Naive B cell (primary cell): ENCODE data around the gene TRAIP. TPM values are rescaled to one million over a fixed set of nuclear protein-coding genes. Genes with fewer than 3 reads are reported as not detected.
A peak's percentile ranks its signal among the peaks of the same experiment; 100 is the strongest.

ENCODE experiments used
- ATAC-seq, 2 donors: fragments of 150-1000 bp; cut with Tn5 transposase; 2 replicates each; pipeline ENCODE4 v1.10.0; 2021; ENCODE audit warnings: low read depth in 2 of 2, mild to moderate bottlenecking in 2 of 2, moderate library complexity in 2 of 2
- DNase-seq: peaks from one replicate; pipeline ENCODE4 v3.0.0; 2022
- H3K27ac Mint-ChIP-seq, 6 donors: one replicate each; pipeline ENCODE4 v1.8.0; 2020 to 2022; ENCODE audit warnings: mild to moderate bottlenecking in 6 of 6, mixed read lengths in 6 of 6, moderate library complexity in 5 of 6, inconsistent platforms in 2 of 6
- H3K27me3 Mint-ChIP-seq, 3 donors: one replicate each; pipeline ENCODE4 v1.8.0; 2021 to 2022; ENCODE audit warnings: mixed read lengths in 3 of 3, mild to moderate bottlenecking in 1 of 3
- H3K36me3 Mint-ChIP-seq, 2 donors: one replicate each; pipeline ENCODE4 v1.8.0; 2020 to 2022; ENCODE audit warnings: mixed read lengths in 2 of 2, inconsistent platforms in 1 of 2, mild to moderate bottlenecking in 1 of 2
- H3K4me1 Mint-ChIP-seq, 3 donors: one replicate each; pipeline ENCODE4 v1.8.0; 2020 to 2022; ENCODE audit warnings: mixed read lengths in 3 of 3, inconsistent platforms in 1 of 3, mild to moderate bottlenecking in 1 of 3, moderate library complexity in 1 of 3
- H3K4me3 Mint-ChIP-seq, 8 donors: one replicate each; pipeline ENCODE4 v1.8.0; 2020 to 2022; ENCODE audit warnings: mild to moderate bottlenecking in 8 of 8, mixed read lengths in 8 of 8, moderate library complexity in 8 of 8, inconsistent platforms in 2 of 8
- H3K9me3 Mint-ChIP-seq, 7 donors: one replicate each; pipeline ENCODE4 v1.8.0; 2020 to 2022; ENCODE audit warnings: mixed read lengths in 7 of 7, mild to moderate bottlenecking in 5 of 7, inconsistent platforms in 2 of 7, moderate library complexity in 1 of 7
- polyA plus RNA-seq, 6 donors: library from polyadenylated mRNA; unstranded; fragments of 300-500 nt; fragmentation: Illumina TruSeq; gene quantifications; one replicate each; pipeline ENCODE4 v1.2.3, GENCODE V29; 2021; ENCODE audit warnings: low read depth in 6 of 6

TRAIP gene
- polyA plus RNA-seq, 6 donors from 2014 or later = 2.2 to 4.6 (median 3.8) TPM

DNA sequence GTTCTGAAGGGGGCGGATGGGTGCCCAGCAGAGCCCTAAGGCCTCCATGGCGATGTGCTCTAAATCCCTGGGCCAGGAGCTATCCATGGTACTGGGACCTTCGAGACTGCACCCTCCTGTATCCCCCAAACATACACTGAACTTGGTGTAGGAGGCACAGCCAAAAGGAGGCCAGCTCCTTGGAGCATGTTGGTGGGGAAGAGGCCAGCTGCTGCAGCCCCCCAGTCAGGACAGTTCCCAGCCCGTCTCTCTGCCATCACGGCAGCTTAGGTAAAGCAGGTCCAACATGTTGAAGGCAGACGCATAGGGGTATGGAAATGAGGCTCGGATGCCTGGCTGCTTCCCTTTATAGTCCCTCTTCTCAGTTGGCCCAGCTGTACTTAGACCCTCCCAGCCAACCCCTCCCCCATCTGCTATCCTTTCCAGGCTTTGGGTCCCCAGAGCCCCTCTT lies 11.5 kb upstream of the TRAIP start:
- ATAC-seq (no peak), DNase-seq (no peak)
- peaks cover 32 to 85% (median 58%) of the 10 kb centered on the region in 3 donors for H3K27me3 Mint-ChIP-seq
- H3K4me1 Mint-ChIP-seq = peaks cover 0 to 7% (median 0%) of the 10 kb centered on the region in 3 donors
- H3K36me3 Mint-ChIP-seq = no peaks in the 10 kb centered on the region
- peaks cover 0 to 1% (median 0%) of the 10 kb centered on the region in 7 donors for H3K9me3 Mint-ChIP-seq
- no peak overlapping the region for H3K27ac Mint-ChIP-seq
- peak overlapping the region in 3 of 8 donors; percentile 19 to 51 (median 20) for H3K4me3 Mint-ChIP-seq

DNA sequence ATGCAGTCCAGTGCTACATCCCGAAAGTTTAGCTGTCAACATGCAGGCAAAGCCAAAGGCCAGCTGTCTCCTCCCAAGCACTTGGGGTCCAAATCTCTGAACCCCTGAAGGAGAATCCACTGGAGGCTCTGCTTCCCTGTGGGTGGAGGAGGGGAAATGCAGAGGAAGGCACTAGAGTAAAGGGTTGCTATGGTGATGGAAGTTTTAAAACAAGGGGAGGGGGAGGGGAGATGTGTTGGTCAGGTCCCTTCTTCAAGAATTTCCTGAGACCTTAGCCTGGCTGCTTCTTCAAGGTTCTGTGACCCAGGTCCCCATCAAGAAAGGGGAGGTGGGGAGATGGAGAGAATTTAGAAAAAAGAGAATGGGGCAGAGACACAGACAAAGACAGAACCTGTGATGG lies 11.0 kb upstream of the TRAIP start:
- peaks cover 0 to 1% (median 0%) of the 10 kb centered on the region in 7 donors for H3K9me3 Mint-ChIP-seq
- H3K36me3 Mint-ChIP-seq = no peaks in the 10 kb centered on the region
- DNase-seq (no peak), ATAC-seq (no peak)
- no peak overlapping the region for H3K4me3 Mint-ChIP-seq
- peak overlapping the region in 1 of 6 donors; percentile 38 for H3K27ac Mint-ChIP-seq
- peaks cover 35 to 87% (median 61%) of the 10 kb centered on the region in 3 donors for H3K27me3 Mint-ChIP-seq
- peaks cover 0 to 7% (median 0%) of the 10 kb centered on the region in 3 donors for H3K4me1 Mint-ChIP-seq

DNA sequence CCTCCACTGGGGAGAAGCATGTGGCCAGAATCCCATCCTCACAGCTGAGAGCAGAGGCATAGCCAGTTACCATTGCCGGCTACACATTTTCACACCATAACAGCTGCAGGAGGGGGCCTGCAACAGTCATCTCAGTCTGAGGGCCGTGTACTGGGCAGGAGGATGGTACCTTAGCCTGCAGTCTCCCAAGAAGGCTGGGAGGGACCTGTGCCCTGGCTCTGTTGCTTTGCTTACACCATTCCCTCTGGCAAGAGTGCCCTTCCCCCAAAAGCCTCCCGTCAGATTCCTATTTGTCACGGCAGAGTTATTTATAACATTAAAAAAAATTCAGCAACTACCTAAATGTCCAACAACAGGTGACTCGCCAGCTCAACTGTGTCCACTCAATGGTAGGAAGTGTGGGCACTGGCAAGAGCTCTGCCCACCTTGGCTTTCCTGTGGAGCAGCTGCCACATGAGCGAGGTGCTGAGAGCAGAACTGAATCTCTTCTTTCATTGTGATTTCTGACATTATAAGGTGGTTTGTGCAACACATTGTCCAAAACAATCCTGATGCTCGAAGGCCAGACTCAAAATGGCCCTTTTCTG lies 8.9 kb upstream of the TRAIP start:
- peaks cover 0 to 7% (median 4%) of the 10 kb centered on the region in 3 donors for H3K4me1 Mint-ChIP-seq
- ATAC-seq (no peak), DNase-seq (no peak)
- peaks cover 0 to 1% (median 0%) of the 10 kb centered on the region in 7 donors for H3K9me3 Mint-ChIP-seq
- no peaks in the 10 kb centered on the region for H3K36me3 Mint-ChIP-seq
- no peak overlapping the region for H3K27ac Mint-ChIP-seq
- H3K27me3 Mint-ChIP-seq = peaks cover 31 to 71% (median 54%) of the 10 kb centered on the region in 3 donors
- no peak overlapping the region for H3K4me3 Mint-ChIP-seq

DNA sequence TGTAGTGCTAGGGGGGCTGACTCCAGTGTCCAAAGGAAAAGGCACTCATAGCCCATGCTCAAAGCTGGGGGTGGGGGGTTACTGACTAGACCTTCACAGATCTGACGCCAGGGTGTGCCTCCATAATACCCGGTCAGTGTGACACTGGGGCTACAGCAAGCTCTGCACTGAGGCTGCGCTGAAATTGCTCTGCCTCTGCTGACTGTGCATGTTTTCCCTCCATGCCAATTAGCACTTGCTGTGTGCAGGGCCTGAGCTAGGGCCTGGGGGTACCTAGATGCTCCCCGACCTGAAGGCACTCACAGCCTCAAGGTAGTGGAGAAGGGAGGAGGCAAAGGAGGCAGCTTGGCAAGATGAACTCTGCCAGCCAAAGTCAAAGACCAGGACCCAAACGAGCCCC lies 8.1 kb upstream of the TRAIP start:
- peaks cover 28 to 68% (median 54%) of the 10 kb centered on the region in 3 donors for H3K27me3 Mint-ChIP-seq
- no peak overlapping the region for H3K4me3 Mint-ChIP-seq
- H3K27ac Mint-ChIP-seq = no peak overlapping the region
- H3K36me3 Mint-ChIP-seq = no peaks in the 10 kb centered on the region
- no peak for ATAC-seq
- H3K9me3 Mint-ChIP-seq = peaks cover 0 to 1% (median 0%) of the 10 kb centered on the region in 7 donors
- H3K4me1 Mint-ChIP-seq = peaks cover 0 to 7% (median 4%) of the 10 kb centered on the region in 3 donors
- DNase-seq = no peak

DNA sequence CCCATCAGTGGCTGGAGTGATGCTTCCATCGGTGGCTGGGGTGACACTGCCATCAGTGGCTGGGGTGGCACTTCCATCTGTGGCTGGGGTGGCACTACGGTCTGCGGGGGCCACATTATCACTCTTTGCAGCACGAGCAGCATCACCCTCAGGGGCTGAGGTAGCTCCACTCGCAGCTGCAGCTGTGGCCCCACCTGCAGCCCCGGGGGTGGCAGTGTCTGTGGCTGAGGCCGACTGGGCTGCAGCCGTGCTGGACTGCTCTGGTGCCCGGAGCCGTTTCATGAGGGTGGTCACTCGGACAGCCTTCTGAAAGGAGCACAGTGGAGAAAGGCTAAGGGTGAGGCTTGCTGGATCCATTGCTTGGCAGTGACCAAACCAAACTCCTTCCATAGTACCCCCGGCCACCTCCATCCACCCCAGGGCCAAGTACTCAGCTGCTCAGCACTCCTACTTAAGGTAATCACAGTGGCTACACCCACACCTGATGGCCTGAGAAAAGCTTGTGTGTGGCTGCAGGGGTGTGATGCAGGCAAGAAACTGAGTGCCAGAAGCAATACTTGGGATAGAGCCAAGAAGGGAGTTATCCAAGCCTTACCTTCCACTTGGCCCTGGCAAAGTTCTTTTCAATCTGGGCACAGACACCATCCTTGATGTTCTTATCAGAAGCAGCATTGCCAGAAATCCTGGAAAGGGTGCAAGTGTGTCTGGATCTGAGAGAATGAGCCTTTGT lies 3.4 kb upstream of the TRAIP start:
- peak overlapping the region in 1 of 8 donors; percentile 55 for H3K4me3 Mint-ChIP-seq
- no peaks in the 10 kb centered on the region for H3K9me3 Mint-ChIP-seq
- no peaks in the 10 kb centered on the region for H3K36me3 Mint-ChIP-seq
- no peak for ATAC-seq
- H3K4me1 Mint-ChIP-seq = peaks cover 0 to 19% (median 16%) of the 10 kb centered on the region in 3 donors
- no peak for DNase-seq
- H3K27me3 Mint-ChIP-seq = peaks cover 13 to 26% (median 16%) of the 10 kb centered on the region in 3 donors
- H3K27ac Mint-ChIP-seq = no peak overlapping the region

DNA sequence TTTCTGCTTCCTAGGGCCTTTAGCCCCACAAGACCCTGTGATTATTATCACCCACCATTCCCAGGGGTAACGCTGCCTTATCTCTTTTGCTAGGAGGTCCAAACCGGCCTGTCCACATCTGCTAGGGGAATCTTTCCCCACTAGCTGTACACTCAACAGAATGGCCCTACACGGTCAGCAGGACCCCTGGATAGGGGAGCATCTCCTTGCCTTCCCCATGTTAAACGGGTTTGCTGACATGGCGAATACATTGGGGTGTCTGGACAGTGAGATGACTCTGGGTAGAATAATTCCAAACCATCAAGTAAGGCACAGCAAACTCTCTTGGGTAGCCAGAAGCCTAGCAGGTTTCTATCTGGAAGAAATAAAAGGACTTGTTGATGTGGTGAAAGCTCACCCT lies 702 bp downstream of the TRAIP start:
- H3K27ac Mint-ChIP-seq = peak overlapping the region in 1 of 6 donors; percentile 92
- no peak for DNase-seq
- no peaks in the 10 kb centered on the region for H3K9me3 Mint-ChIP-seq
- ATAC-seq = no peak
- H3K36me3 Mint-ChIP-seq = no peaks in the 10 kb centered on the region
- no peaks in the 10 kb centered on the region for H3K27me3 Mint-ChIP-seq
- H3K4me1 Mint-ChIP-seq = peaks cover 0 to 19% (median 12%) of the 10 kb centered on the region in 3 donors
- H3K4me3 Mint-ChIP-seq = peak overlapping the region in 7 of 8 donors; percentile 84 to 95 (median 90)

DNA sequence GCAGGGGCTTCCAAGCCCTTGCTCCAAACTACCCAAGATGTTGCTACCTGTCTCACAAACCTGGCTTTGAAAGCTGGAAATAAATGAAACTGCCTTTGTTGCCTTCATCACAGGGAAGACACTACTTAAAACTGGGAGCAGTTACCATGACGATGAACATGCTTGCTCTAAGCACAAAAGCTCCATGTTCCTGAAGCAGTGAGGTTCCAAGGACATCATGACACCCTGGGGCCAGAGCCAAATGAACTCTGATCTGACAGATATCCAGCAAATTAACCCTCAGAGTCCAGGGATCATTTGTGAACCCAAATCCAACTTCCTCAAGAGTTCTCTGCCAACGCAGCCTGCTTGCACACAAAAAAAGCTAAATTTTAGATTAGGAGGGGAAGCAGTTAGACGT lies 10.7 kb downstream of the TRAIP start:
- Mint-ChIP-seq H3K9me3 (no peaks in the 10 kb centered on the region), H3K4me3 (no peak overlapping the region), H3K36me3 (no peaks in the 10 kb centered on the region), H3K27me3 (no peaks in the 10 kb centered on the region), H3K4me1 (peaks cover 0 to 6% (median 3%) of the 10 kb centered on the region in 3 donors), H3K27ac (no peak overlapping the region)
- DNase-seq (no peak), ATAC-seq (no peak)

DNA sequence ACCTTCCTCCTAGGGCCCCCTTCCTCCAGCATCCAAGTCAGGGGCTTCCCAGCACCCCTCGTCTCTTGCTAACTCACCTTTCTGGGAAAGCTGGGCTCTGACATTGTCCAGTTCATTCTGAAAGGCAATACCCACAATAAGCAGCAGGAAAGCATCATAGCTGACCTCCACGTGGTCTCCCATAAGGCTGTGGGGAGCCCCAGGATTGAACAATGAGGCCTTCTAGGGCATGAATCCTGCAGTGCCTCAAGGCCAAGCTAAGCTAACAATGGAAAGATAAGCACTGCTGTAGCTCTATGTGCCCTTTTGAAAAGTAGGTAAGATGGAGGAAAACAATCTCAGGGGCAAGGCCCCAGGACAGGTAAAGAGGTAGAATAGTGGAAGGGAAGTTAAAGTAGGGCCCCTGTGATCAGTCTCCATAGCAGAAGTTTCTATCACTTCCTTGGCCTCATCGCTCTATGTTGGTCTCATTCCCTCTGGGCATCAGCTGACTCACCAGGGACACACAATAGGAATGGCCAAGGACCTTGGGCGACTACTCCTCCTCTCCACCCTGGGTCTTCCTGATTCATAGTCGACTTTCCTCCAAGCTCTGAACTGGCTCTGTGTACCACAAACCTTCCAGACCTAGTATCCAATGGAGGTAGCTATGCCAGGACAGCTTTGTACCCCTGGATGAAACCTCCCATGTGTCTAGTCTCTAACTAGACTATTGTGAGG lies 11.7 kb downstream of the TRAIP start:
- no peaks in the 10 kb centered on the region for H3K9me3 Mint-ChIP-seq
- DNase-seq (no peak), ATAC-seq (no peak)
- no peak overlapping the region for H3K4me3 Mint-ChIP-seq
- no peaks in the 10 kb centered on the region for H3K27me3 Mint-ChIP-seq
- H3K4me1 Mint-ChIP-seq = peaks cover 0 to 6% (median 3%) of the 10 kb centered on the region in 3 donors
- no peaks in the 10 kb centered on the region for H3K36me3 Mint-ChIP-seq
- peak overlapping the region in 2 of 6 donors; percentile 32 to 64 for H3K27ac Mint-ChIP-seq

DNA sequence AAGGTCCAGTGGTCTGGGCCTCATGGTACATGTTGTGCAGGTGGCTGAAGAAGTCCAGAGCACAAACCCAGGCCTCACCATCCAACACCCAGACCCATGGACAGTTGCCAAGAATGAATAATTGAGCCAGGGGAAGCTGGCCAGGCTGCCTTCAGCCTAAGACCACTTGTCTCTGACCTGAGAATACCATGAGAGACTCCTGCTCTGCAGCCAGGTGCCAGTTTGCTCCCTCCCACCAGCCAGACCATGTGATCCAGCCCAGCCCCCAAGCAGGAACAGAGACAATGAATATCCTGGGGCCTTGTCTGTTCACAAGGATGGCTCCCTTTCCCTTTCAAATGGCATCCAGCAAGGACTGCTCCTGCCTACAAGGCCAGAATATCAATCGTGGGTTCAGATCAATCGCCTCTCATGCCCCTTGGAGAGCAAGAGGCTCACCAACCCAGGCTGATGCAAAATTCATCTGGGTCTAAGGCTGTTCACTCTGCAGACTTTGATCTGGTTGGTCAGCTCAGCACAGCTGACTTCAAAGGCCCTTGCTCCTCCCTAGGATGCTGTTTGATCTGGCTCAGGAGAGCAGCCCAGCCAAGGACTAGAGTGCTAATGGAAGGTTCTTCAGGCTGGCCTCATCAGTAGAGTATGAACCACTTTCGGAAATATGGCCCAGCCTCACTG lies 13.4 kb downstream of the TRAIP start:
- ATAC-seq = no peak
- peaks cover 3 to 12% (median 9%) of the 10 kb centered on the region in 3 donors for H3K4me1 Mint-ChIP-seq
- no peak overlapping the region for H3K4me3 Mint-ChIP-seq
- H3K27ac Mint-ChIP-seq = peak overlapping the region in 1 of 6 donors; percentile 33
- H3K27me3 Mint-ChIP-seq = no peaks in the 10 kb centered on the region
- DNase-seq = no peak
- H3K36me3 Mint-ChIP-seq = no peaks in the 10 kb centered on the region
- no peaks in the 10 kb centered on the region for H3K9me3 Mint-ChIP-seq

DNA sequence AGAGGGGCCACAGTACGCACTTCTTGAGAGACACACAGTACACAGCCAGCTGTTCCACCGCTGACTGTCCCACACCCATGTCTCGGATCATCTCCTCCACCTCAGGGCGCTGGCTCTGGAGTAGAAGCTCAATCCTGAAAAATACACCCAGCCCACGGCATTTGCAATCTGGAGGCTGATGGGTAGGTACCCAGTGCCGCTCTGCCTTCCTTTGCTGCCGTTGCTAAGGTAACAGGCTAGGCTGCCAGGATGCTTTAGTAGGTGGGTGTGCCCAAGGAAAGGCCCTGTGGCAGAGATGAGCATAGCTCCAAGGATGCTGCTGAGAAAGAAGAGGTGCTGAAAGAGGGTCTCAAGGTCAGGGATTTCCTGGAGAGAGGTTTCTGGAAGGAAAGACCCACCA lies 14.6 kb downstream of the TRAIP start:
- ATAC-seq (no peak), DNase-seq (no peak)
- no peaks in the 10 kb centered on the region for H3K9me3 Mint-ChIP-seq
- no peaks in the 10 kb centered on the region for H3K36me3 Mint-ChIP-seq
- no peaks in the 10 kb centered on the region for H3K27me3 Mint-ChIP-seq
- peaks cover 3 to 12% (median 9%) of the 10 kb centered on the region in 3 donors for H3K4me1 Mint-ChIP-seq
- H3K4me3 Mint-ChIP-seq = no peak overlapping the region
- no peak overlapping the region for H3K27ac Mint-ChIP-seq

DNA sequence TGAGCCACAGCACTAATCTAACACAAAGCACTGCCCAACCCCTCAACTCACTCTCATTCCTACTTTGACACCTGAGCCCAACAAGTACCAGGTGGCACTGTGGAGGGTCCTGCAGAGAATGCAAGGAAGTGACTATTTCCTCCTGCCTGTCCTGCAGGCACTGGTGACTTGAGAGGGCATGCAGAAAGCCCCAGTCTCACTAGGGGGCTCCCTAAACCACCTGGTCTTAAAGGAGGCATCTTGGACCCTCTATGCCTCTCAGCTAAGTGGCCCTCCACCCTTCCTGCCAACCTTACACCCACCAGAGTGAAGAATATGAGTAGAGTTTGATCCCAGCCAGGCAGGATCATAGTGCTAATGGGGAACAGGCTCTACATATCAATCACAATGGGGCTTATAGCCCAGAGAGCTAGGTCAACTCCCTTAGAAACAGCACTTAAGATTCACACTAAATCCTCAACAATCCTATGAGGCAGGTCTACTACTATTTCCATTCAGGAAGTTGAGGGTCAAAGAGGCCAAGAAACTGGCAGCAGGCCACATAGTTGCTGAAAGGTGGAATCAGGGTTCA lies 15.2 kb downstream of the TRAIP start:
- DNase-seq (no peak), ATAC-seq (peak in 1 of 2 donors; percentile 16)
- Mint-ChIP-seq H3K4me1 (peaks cover 3 to 12% (median 9%) of the 10 kb centered on the region in 3 donors), H3K9me3 (no peaks in the 10 kb centered on the region), H3K4me3 (no peak overlapping the region), H3K27ac (no peak overlapping the region), H3K36me3 (no peaks in the 10 kb centered on the region), H3K27me3 (no peaks in the 10 kb centered on the region)

DNA sequence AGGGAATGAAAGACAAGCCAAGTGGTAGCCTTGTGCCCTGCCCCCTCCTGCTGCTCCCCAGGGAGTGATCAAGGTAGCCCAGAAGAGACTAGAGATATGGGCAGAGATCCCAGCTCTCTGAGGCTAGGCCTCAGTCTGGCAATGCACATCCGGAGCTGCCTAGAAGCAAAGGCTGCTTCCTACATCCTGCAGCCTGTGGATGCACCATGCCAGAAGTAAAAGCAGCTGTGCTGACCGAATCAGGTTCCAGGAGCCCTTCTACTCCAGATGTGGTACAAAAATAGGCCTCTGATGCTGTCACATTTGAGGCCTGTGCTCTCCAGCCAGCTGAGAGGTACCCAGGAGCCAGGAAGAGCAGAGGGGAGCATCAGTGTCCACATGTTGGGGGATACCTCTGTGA lies 16.0 kb downstream of the TRAIP start:
- no peaks in the 10 kb centered on the region for H3K9me3 Mint-ChIP-seq
- no peaks in the 10 kb centered on the region for H3K27me3 Mint-ChIP-seq
- H3K36me3 Mint-ChIP-seq = peaks cover 0 to under 1% of the 10 kb centered on the region in 2 donors
- no peak for ATAC-seq
- no peak overlapping the region for H3K4me3 Mint-ChIP-seq
- DNase-seq = no peak
- H3K4me1 Mint-ChIP-seq = peaks cover 3 to 12% (median 9%) of the 10 kb centered on the region in 3 donors
- H3K27ac Mint-ChIP-seq = no peak overlapping the region
